ENCODE measurements around the gene PCBP4. TPM values are rescaled to one million over a fixed set of nuclear protein-coding genes. Genes with fewer than 3 reads are reported as not detected.
"Not testable (repeated sequence)": the region's sequence is repeated elsewhere in the genome, so short reads cannot be mapped to it uniquely, and the experiment has no call there.

The PCBP4 gene
- total RNA-seq, 2 donors from 2014 or later, result 73.8 to 119 TPM

- no peak for TF ChIP-seq CTCF (IDR thresholded peaks at IDR 0.05)
- H3K4me3 ChIP-seq, result no peak overlapping the region
- H3K27me3 ChIP-seq, result no peaks in the 10 kb centered on the region
- H3K9me3 ChIP-seq, result no peaks in the 10 kb centered on the region
- H3K27ac ChIP-seq, result no peak overlapping the region
- DNase-seq (ENCODE audit: low spot score), result peak; percentile 32
- H3K36me3 ChIP-seq, result peaks cover 26% of the 10 kb centered on the region
- no peaks in the 10 kb centered on the region for H3K4me1 ChIP-seq
Measured at GRCh38 chr3:51930439-51930838, 36.8 kb downstream of the PCBP4 start.

GRCh38 chr3:51929420-51930003 is 37.7 kb downstream of the PCBP4 start:
- Histone ChIP-seq H3K27me3 (no peaks in the 10 kb centered on the region), H3K4me1 (no peaks in the 10 kb centered on the region), H3K4me3 (no peak overlapping the region), H3K9me3 (no peaks in the 10 kb centered on the region), H3K27ac (no peak overlapping the region), H3K36me3 (peaks cover 17% of the 10 kb centered on the region)
- peak; percentile 28 for DNase-seq (ENCODE audit: low spot score)
- no peak for TF ChIP-seq CTCF (IDR thresholded peaks at IDR 0.05)

GRCh38 chr3:51928981-51929380 is 38.3 kb downstream of the PCBP4 start:
- H3K27me3 ChIP-seq, H3K4me3 ChIP-seq, H3K4me1 ChIP-seq, H3K27ac ChIP-seq, H3K9me3 ChIP-seq: not testable (repeated sequence)
- peaks cover 12% of the 10 kb centered on the region for H3K36me3 ChIP-seq
- DNase-seq (ENCODE audit: low spot score), result peak; percentile 30

- Histone ChIP-seq H3K9me3 (no peaks in the 10 kb centered on the region), H3K27me3 (no peaks in the 10 kb centered on the region), H3K27ac (no peak overlapping the region), H3K4me1 (no peaks in the 10 kb centered on the region), H3K4me3 (no peak overlapping the region), H3K36me3 (peaks cover 6% of the 10 kb centered on the region)
- DNase-seq (ENCODE audit: low spot score), result peak; percentile 34
- no peak for TF ChIP-seq CTCF (IDR thresholded peaks at IDR 0.05)
Measured at GRCh38 chr3:51928438-51928837, 38.8 kb downstream of the PCBP4 start.

- Histone ChIP-seq H3K4me3 (no peak overlapping the region), H3K36me3 (no peaks in the 10 kb centered on the region), H3K4me1 (no peaks in the 10 kb centered on the region), H3K9me3 (no peaks in the 10 kb centered on the region), H3K27me3 (no peaks in the 10 kb centered on the region), H3K27ac (no peak overlapping the region)
- no peak for TF ChIP-seq CTCF (IDR thresholded peaks at IDR 0.05)
- DNase-seq (ENCODE audit: low spot score), result peak; percentile 32
Measured at GRCh38 chr3:51927061-51927977, 39.9 kb downstream of the PCBP4 start.

- Histone ChIP-seq H3K4me1 (no peaks in the 10 kb centered on the region), H3K27ac (no peak overlapping the region), H3K27me3 (no peaks in the 10 kb centered on the region), H3K9me3 (no peaks in the 10 kb centered on the region), H3K4me3 (no peak overlapping the region), H3K36me3 (no peaks in the 10 kb centered on the region)
- peak; percentile 26 for DNase-seq (ENCODE audit: low spot score)
- no peak for TF ChIP-seq CTCF (IDR thresholded peaks at IDR 0.05)
Measured at GRCh38 chr3:51921081-51921578, 46.1 kb downstream of the PCBP4 start.

All from right atrium auricular region (tissue), 2 donors.